B cell (primary cell): Measurements from ENCODE around the gene ADAMTS20.

Experiments used
- EZH2 ChIP-seq: IDR thresholded peaks from 2 replicates; pipeline ENCODE4 v1.6.1; 2012; ENCODE audit warnings: borderline replicate concordance, low read depth, mild to moderate bottlenecking, moderate library complexity, low read length; ENCODE audit not compliant: insufficient read depth, poor library complexity, severe bottlenecking
- TF ChIP-seq, protein P1 (sequence below): fragments of 200-600 bp; IDR thresholded peaks from one replicate; pipeline ENCODE4 v1.8.0; 2022; ENCODE audit warnings: antibody characterized with exemption, mild to moderate bottlenecking

DNA sequence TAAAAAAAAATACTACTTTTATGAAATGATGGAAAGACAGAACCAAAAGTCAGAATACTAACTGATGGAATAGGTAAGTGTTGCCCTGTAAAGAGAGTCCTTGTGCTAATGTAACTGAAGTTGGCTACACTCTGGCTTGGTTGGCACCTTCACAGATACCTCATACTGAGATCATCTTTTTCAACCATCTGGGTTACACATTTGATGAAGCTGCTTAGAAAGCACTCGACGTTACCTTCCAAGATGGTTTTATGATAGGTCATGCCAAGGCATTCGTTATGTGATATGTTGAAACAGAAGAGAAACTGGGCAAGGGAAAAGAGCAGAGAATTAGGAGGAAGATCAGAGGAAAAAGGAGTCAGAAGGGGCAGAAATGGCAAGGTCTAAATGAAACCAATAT, 203.8 kb downstream of the ADAMTS20 start:
- TF ChIP-seq, protein P1, sequence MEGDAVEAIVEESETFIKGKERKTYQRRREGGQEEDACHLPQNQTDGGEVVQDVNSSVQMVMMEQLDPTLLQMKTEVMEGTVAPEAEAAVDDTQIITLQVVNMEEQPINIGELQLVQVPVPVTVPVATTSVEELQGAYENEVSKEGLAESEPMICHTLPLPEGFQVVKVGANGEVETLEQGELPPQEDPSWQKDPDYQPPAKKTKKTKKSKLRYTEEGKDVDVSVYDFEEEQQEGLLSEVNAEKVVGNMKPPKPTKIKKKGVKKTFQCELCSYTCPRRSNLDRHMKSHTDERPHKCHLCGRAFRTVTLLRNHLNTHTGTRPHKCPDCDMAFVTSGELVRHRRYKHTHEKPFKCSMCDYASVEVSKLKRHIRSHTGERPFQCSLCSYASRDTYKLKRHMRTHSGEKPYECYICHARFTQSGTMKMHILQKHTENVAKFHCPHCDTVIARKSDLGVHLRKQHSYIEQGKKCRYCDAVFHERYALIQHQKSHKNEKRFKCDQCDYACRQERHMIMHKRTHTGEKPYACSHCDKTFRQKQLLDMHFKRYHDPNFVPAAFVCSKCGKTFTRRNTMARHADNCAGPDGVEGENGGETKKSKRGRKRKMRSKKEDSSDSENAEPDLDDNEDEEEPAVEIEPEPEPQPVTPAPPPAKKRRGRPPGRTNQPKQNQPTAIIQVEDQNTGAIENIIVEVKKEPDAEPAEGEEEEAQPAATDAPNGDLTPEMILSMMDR, result no peak
- TF ChIP-seq EZH2, result no peak
